ENCODE data around the gene ALOX5AP.

ALOX5AP gene

GRCh38 chr13:30786648-30787047 is 51.3 kb downstream of the ALOX5AP start:
- ATAC-seq, result no peak

GRCh38 chr13:30787738-30788525 is 52.6 kb downstream of the ALOX5AP start:
- no peak for TF ChIP-seq ZFP30 (CRISPR knock-in tag; IDR thresholded peaks at IDR 0.05)
- no peak for TF ChIP-seq BACH2 (CRISPR knock-in tag; IDR thresholded peaks at IDR 0.05; ENCODE audit: borderline replicate concordance)
- no peak for TF ChIP-seq OSR1 (CRISPR knock-in tag; IDR thresholded peaks at IDR 0.05)
- no peak for TF ChIP-seq POU6F1 (CRISPR knock-in tag; IDR thresholded peaks at IDR 0.05; ENCODE audit: borderline replicate concordance, low read depth)
- no peak for TF ChIP-seq ISL1 (CRISPR knock-in tag; IDR thresholded peaks at IDR 0.05)
- TF ChIP-seq SNAI2 (CRISPR knock-in tag; IDR thresholded peaks at IDR 0.05), result no peak
- no peak for TF ChIP-seq TCF4 (CRISPR knock-in tag; IDR thresholded peaks at IDR 0.05; ENCODE audit: borderline replicate concordance)
- TF ChIP-seq ZC3H10 (CRISPR knock-in tag; IDR thresholded peaks at IDR 0.05), result no peak
- TF ChIP-seq CSRNP3 (CRISPR knock-in tag; IDR thresholded peaks at IDR 0.05), result no peak
- TF ChIP-seq PPARA (CRISPR knock-in tag; IDR thresholded peaks at IDR 0.05; ENCODE audit: borderline replicate concordance), result no peak
- no peak for TF ChIP-seq RARB (CRISPR knock-in tag; IDR thresholded peaks at IDR 0.05)
- ATAC-seq, result no peak

More at GRCh38 chr13:30786648-30787047, 51.3 kb downstream of the ALOX5AP start:
- TF ChIP-seq CREB5 (CRISPR knock-in tag; IDR thresholded peaks at IDR 0.05; ENCODE audit: low read depth) (no peak), OSR1 (CRISPR knock-in tag; IDR thresholded peaks at IDR 0.05) (no peak), TOX (CRISPR knock-in tag; IDR thresholded peaks at IDR 0.05; ENCODE audit: borderline replicate concordance) (no peak), ZFP30 (CRISPR knock-in tag; IDR thresholded peaks at IDR 0.05) (no peak), ZNF565 (CRISPR knock-in tag; conservative IDR thresholded peaks at IDR 0.05; ENCODE audit: low read depth) (no peak), TSHZ2 (CRISPR knock-in tag; IDR thresholded peaks at IDR 0.05) (no peak), GLIS3 (CRISPR knock-in tag; IDR thresholded peaks at IDR 0.05) (no peak), POU6F1 (CRISPR knock-in tag; IDR thresholded peaks at IDR 0.05; ENCODE audit: borderline replicate concordance, low read depth) (no peak), CSRNP3 (CRISPR knock-in tag; IDR thresholded peaks at IDR 0.05) (no peak)

GRCh38 chr13:30789166-30789862 is 54.0 kb downstream of the ALOX5AP start:
- no peak for ATAC-seq
- TF ChIP-seq POU6F1 (CRISPR knock-in tag; IDR thresholded peaks at IDR 0.05; ENCODE audit: borderline replicate concordance, low read depth) (no peak), GLIS3 (CRISPR knock-in tag; IDR thresholded peaks at IDR 0.05) (no peak), ARNTL (CRISPR knock-in tag; IDR thresholded peaks at IDR 0.05; ENCODE audit: borderline replicate concordance, low read depth) (no peak), CSRNP3 (CRISPR knock-in tag; IDR thresholded peaks at IDR 0.05) (no peak), ZFP30 (CRISPR knock-in tag; IDR thresholded peaks at IDR 0.05) (no peak), PPARA (CRISPR knock-in tag; IDR thresholded peaks at IDR 0.05; ENCODE audit: borderline replicate concordance) (no peak), ESRRG (CRISPR knock-in tag; IDR thresholded peaks at IDR 0.05) (no peak)

Measured in SK-N-SH treated with all-trans-retinoic acid at 6 μM for 48 hours (cell line).